NCI-H2196 (cell line): ENCODE results near the gene NAT9.

Source experiments
- DNase-seq: peaks from one replicate; lab custom pipeline; 2025; ENCODE audit not compliant: unreplicated experiment; lab: John Stamatoyannopoulos, UW

Gene NAT9

DNA sequence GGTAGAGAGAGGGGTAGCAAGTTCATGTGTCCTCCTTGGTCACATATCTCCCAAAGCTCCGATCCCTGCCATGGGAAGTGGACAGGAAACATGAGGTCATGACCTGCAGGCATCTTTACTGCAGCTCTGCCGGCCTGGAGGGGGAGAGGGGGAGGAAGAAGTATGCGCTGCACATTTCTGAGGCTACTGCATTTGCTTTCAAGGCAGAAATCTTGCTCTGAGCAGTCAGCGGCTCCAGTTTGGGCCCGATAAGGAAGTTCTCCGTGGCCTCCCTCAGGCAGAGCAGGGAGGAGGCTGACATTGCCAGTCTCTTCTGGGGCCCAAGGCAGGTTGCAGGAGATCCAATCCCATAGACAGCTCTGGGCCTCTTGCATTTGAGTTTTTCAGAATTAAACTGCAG, 29.2 kb downstream of the NAT9 start:
- DNase-seq: no peak

DNA sequence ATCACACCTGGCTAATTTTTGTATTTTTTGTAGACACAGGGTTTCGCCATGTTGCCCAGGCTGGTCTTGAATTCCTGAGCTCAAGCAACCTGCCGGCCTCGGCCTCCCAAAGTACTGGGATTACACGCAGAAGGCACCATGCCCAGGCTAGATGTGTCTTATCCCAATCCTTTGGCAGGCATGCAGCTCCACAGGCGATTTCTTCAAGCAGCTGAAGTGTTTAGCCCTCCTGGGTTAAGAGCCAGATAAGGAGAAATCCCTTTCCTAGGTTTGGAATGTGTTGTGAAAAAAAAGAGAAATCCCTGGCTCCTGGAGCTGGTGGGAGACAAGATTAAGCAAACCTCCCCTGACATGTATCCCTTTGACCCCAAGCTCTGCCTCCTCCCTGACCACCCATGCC, 29.8 kb downstream of the NAT9 start:
- no peak for DNase-seq

DNA sequence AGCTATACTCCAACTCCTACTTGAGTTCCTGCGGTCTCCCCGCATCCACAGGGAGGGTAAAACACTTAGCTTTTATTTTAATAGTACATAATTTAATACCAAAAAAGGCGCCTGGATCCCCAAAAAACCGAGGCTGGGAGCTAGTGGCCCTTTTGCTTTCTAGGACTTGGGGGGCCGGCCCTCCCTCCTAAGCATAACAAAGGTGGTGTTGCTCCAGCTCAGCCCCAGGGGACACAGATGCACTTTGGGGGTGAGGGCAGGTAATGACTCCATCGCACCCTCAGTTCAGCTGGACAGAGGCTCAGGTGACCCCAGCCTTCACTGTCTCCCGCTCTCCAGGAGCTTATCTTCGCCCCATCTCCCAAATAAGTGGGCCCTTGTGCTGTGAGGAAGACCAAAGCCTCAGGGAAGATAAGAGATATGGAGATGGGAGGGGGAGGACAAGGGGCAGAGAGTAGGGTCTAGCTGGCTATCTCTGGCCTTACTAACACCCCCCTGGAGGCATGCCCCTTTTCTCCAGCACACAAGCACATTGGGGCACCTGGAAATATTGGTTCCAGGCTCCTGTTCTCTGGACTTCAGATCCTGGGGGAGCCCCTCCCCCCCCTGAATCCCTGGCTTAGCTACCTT, 30.5 kb downstream of the NAT9 start:
- no peak for DNase-seq

DNA sequence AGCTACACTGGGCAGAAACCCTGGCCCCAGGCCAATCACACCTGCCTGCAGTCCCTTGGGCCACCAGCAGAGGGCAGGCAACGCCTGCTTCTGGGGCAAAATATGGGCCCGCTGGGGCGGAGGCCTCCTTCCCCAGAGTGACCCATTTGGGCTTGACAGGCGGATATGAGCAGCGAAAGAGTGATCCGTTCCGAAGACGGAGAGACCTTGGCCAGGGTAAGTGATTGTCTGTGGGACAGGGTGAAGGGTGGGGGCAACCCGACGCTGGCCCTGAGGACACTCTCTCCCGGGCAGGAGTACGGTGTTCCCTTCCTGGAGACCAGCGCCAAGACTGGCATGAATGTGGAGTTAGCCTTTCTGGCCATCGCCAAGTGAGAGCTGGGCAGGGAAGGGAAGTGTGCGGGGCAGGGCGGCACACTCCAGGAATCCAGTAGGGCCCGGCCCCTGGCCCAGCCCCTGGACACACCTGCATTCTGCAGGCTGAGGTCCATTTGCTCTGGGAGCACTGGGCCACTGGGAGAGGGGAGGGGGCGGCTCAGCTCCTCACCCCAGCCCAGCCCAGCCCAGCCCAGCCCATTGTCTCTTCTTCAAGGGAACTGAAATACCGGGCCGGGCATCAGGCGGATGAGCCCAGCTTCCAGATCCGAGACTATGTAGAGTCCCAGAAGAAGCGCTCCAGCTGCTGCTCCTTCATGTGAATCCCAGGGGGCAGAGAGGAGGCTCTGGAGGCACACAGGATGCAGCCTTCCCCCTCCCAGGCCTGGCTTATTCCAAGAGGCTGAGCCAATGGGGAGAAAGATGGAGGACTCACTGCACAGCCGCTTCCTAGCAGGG, 31.2 kb downstream of the NAT9 start:
- peak; percentile 76 for DNase-seq

DNA sequence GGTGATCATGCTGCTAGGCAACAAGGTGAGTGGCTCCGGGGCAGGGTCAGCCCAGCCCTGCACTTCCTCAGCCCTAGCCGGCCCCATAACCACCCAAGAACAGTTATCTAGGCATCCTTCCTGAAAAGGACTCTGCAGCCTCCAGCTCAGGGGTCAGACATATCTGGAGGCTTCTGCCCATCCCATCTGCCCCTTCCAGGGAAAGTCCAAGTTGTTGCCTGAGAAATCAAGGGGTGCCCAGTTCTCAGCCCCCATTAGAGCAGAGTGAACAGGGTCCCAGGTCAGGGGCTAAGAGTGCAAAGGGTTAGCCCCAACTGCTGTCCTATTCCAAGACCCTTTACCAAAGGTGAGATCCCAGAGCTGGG, 31.8 kb downstream of the NAT9 start:
- DNase-seq: no peak

DNA sequence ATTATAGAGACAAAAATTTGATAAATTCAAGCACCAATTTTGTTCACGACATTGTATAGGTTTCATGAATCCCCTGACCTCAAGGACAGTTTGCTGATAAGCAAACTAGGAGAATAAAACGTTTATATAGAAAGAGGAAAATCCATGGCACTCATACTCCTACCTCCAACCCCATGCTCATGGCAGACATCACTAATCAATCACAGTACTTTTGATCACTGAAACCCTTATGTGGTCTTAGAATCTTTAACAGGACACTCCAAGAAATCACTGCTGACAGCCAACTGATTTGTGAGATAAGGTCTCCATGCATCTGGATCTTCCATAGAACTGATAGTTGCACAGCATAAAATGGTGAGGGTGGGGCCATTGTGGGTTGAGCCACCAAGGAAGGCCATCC, 32.4 kb downstream of the NAT9 start:
- no peak for DNase-seq

DNA sequence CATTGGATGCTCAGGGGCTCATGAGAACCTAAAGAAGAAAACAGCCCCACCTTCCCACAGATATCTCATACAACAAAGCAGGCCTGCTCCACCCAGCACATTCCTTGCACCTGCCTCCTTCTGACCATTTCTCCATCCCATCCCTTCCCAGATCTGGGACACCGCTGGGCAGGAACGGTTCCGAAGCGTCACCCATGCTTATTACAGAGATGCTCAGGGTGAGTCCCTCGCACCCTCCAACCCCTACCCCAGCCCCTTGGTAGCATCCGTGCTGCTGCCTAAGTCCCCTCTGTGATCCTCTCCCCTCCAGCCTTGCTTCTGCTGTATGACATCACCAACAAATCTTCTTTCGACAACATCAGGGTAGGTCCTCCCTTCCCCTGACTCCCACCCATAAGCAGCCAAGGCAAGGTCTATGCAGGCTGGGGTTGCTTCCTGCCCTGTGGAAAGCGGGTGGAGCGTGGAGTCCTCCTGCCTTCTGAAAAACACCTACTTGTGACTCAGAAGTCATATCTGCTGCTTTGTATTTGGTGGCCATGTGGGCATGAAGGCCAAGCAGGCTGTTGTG, 33.1 kb downstream of the NAT9 start:
- DNase-seq: no peak

DNA sequence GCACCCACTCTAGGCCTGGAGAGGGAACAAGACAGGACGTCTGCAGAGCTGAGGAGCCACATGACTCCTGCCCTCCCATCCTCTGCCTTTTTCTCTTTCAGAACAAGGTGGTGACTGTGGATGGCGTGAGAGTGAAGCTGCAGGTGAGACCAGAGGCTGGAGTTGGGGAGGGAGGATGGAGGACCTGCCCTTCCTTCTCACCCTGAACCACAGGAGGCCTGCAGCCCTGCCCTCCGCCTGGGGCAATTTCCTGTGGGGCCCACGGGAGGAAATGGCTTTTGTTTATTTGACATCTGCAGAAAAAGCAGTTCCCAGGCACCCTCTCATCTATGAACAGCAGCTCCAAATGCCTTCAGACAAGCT, 34.0 kb downstream of the NAT9 start:
- DNase-seq: no peak

DNA sequence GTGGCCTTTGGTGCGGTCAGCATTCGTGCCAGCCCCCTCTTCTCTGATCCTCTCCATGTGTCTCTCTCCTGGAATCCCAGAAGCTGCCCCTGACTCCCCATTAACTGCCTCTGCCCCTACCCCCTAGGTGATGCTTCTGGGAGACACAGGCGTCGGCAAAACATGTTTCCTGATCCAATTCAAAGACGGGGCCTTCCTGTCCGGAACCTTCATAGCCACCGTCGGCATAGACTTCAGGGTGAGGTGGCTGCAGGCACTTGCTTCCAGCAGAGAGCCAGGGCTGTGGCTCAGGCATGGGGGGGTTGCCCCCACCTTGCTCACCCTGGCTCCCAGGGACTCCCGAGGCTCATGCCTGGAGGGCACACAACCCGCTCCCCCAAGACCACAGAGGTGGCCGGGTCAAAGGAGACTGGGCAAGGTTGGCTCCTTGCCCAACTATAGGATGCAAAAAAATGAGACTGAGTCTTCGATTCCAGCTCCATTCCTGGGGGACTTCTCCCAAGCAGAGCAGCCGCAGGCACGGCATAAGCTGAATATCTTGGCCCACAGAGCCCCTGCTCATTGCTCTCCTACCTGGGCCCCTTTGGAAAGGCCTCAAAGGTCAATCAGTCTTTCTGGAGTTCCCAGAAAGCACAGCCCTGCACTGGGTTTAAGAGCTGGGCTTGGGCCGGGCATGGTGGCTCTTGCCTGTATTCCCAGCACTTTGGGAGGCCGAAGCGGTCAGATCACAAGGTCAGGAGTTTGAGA, 35.3 kb downstream of the NAT9 start:
- DNase-seq: no peak

DNA sequence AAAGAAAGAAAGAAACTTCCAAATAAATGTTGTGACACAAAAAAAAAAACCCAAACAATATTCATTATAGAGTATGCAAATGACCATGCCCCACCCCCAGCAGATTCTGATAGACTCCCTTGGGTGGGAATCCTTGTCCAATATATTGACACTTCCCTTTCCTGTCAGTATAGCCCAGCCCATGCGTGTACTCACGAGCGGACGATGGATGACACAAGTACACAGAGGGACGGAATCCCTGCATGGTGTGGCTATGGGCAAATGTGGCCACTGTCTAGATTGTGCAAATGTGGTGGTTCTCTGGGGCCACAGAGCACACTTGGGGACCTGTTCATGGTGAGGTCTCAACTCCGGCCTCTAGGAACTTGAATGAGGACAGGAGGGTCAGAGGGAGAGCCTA, 36.0 kb downstream of the NAT9 start:
- no peak for DNase-seq

DNA sequence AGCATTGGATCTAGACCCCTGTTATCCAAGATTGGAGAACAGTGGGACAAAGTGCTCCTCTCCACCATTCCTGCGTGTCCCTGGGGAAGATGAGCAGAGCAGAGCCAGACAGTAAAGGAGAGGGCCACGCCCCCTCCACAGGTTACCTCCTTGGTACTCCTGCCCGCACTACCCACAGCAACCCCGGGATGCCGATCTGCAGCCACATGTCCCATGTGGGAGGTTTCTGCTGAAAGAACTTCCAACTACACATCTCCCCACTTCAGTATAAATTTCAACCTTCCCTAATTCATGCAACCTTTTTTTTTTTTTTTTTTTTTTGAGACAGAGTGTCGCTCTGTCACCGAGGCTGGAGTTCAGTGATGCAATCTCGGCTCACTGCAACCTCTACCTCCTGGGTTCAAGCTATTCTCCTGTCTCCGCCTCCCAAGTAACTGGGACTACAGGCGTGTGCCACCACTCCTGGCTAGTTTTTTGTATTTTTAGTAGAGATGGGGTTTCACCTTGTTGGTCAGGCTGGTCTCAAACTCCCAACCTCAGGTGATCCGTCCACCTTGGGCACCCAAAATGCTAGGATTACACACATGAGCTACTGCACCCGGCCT, 36.8 kb downstream of the NAT9 start:
- no peak for DNase-seq

DNA sequence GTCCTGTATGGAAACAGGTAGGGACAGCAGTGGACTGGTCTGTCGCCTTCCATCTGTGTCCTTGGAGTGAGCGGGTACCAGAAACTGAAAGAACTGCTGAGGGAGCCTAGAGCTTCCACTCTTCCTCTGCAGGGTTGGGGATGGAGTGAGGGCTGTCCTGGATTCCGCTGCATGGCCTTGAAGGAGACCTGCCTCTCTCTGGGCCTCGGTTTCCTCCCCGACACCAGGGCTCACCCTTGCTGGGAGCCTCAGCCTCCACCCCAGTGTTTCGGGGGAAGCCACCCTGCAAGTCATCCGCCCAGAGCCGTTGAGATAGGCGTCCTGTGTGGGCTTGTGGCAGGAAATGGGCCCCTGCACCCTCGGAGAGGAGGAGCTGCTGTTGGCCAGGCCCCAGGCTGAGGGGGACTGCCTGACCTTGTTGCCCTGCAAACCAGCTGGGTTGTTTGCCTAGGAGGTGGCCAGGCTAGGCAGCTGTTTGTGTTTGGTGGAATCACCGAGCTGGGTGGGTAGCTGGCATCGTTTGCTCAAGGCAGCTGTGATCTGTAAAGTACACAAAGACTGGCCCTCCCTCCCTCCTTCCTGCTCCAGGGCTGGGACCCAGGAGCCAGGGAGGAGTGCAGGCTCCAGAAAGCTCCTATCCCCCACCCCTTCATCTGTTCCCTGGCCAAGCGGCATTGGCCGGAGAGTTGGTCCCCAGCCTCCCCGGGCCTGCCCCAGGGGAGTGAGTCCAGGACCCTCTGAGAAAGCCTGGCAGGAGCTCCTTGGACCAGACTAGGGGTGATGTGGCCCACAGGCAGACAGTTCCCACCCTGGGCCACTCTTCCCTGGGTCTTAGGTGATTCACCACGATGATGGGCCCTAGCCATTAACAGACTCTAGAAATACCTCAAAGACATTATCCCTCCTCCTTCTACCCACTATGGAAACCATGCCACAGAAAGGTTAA, 37.8 kb downstream of the NAT9 start:
- peak; percentile 35 for DNase-seq

DNA sequence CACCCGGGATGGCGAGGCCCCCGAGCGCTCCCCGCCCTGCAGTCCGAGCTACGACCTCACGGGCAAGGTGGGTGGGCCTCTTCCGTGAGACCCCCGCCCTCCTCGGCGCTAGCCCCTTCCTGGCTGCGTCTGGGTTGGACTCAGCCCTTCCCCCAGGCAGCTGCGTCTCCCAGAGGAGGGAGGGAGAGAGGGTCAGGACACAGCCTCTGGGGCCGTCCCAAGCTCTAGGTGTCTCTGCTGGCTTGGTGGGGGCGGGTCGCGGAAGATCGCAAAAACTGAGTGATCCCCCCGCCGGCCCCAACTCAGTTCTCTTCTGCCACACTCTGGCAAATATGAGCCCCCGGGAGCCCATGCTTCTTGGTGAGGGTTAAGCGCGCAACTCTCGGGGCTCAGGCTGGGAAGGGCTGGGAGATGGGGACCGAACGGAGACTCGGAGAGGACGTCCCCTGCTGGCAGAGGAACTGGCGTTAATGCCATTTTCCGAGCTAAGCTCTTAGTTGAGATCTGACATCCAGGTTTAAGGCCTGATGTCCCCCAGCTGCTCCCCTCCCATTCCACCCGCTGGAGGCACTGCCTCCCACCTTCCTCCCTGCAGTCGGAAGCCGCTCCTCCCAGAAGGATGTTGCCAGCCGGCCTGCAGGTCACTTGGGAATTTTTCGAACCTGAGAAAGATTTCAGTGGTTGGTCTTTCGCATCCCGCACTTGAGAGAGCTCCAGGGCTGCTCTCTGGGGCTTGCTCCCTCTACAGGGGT, 38.7 kb downstream of the NAT9 start:
- DNase-seq: no peak

DNA sequence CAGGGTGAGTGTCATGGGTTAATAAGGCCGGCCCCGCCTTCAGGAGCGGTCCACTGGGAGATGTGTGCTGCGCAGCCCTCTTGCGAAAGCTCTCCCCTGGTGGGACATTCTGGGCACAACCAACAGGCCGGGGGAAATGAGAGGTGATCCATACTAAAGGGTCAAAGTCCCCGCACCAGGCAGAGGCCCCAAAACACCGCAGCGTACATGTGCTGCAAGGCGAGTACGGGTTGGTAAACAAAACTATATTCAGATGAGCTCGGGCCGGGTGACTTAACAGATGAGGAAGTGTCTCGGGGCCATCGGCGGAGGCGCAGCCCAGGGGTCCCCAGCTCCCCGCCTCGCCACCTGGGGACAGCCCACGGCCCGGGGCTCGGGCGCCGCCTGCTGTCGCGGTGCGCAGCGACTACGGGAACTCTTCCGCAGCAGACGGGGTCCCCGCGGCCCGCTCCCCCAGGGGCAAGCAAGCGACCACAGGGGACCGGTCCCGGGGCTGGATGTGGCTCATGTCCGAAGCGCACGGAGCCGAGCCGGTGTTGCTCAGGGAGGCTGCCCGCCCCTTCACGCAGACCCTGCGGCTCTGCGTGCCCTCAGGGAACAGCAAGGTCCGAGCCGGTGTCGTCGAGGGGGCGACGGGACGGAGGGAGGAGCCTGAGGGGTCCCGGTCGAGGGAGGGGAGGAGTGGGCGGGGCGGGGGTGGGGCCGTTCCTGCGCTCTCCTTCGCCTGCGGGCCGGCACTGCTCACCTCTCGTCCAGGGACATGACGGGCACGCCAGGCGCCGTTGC, 39.4 kb downstream of the NAT9 start, which contains the start of gene RAB37:
RAB37 (plus strand) TSS at position 744 of the 786 bp plus-strand sequence; CDS start at position 761, 17 bp downstream.
- DNase-seq: no peak

DNA sequence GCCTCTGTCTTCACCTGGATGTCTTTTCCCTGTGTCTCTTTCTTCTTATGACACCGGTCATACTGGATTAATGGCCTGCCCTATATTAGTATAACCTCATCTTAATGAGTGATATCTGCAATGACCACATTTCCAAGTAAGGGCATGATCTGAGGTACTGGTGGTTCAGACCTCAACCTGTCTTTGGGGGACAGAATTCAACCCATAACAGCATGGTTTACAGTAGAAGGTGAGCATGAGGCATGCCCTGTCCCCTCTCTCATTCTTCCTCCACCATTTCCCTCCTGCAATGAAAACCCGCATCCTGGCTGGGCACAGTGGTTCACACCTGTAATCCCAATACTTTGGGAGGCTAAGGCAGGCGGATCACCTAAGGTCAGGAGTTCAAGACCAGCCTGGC, 41.9 kb downstream of the NAT9 start:
- no peak for DNase-seq

DNA sequence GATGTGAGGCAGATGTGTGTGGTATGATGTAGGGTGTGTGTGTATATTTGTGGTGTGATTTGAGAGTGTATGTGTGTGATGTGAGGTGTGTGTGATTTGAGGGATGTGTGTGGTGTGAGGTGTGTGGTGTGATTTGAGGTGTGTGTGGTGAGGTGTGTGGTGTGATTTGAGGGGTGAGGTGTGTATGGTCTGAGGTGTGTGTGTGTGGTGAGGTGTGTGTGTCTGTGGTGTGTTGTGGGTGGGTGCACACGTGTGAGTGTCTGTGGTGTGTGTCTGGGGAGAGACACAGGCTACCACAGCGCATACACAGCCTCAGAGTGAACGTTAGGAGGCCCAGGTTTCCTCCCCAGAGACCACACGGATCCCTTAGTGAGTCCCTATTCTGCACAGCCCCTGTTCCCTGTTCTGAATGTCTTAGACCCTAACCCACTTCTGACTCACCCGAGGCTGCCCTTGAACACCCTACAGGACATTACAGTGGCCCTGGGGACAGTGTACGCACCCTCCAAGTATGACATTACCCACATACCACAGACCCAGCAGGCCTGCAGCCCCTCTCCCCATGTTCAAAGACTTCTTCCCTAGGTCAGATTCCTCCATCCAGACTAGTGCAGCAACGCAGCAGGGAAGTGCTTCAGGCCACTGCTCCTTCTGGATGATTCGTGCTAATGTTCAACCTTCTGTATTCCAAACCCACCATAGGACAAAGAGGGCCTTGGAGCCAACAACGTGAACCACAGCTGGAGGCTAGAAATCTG, 42.6 kb downstream of the NAT9 start:
- DNase-seq: no peak

DNA sequence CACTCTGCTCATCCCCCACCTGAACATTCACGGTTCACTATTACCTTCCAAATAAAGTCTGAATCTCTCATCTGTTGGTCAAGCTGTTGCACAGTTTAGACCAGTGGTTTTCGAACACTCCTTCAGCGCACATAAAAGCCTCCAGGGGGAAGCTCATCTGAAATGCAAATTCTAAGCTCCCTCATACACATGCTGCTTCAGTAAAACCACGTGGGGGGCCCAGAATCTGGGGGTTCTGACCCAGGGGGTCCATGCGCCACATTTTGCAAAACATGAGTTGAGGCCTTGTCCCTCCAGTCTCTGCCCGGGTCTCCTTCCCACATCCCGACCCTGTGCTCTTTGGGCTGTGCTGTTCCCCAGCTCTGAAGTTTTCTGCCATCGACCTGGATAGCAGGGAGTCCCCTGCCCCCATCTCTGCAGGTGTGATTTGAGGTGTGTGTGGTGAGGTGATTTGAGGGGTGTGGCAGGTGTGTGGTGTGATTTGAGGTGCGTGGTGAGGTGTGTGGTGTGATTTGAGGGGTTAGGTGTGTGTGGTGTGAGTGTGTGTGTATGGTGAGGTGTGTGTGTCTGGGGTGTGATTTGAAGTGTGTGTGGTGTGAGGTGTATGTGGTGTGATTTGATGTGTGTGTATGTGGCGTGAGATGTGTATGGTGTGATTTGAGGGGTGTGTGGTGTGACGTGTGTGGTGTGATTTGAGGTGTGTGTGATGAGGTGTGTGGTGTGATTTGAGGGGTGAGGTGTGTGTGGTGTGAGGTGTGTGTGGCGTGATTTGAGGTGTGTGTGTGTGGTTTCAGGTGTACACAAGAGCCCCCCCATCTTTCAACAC, 43.9 kb downstream of the NAT9 start:
- DNase-seq: no peak
